Bone marrow (tissue), 2 donors: ENCODE data around the gene PCDHGC4.
A peak's percentile ranks its signal among the peaks of the same experiment; 100 is the strongest.

ENCODE experiments used
- DNase-seq, 2 donors: peaks; one replicate each; lab custom pipeline; 2025; lab: John Stamatoyannopoulos, UW

Gene PCDHGC4

GRCh38 chr5:141512911-141513626, 28.2 kb downstream of the PCDHGC4 start:
- peak in 1 of 2 donors; percentile 17 for DNase-seq

GRCh38 chr5:141513627-141514329, 28.9 kb downstream of the PCDHGC4 start:
- DNase-seq = peak in 1 of 2 donors; percentile 74

GRCh38 chr5:141514330-141515133, 29.7 kb downstream of the PCDHGC4 start:
- no peak for DNase-seq

- no peak for DNase-seq
Measured at GRCh38 chr5:141515141-141515540, 30.3 kb downstream of the PCDHGC4 start.

GRCh38 chr5:141515946-141516671, 31.3 kb downstream of the PCDHGC4 start:
- DNase-seq = no peak

- DNase-seq = no peak
Measured at GRCh38 chr5:141516672-141517025, 31.8 kb downstream of the PCDHGC4 start.

- DNase-seq = no peak
Measured at GRCh38 chr5:141517312-141517711, 32.5 kb downstream of the PCDHGC4 start.

GRCh38 chr5:141517880-141518617, 33.2 kb downstream of the PCDHGC4 start:
- no peak for DNase-seq

GRCh38 chr5:141518618-141519015, 33.8 kb downstream of the PCDHGC4 start:
- DNase-seq = no peak

GRCh38 chr5:141519605-141520565, 35.1 kb downstream of the PCDHGC4 start:
- no peak for DNase-seq

- DNase-seq = peak in 1 of 2 donors; percentile 65
Measured at GRCh38 chr5:141521244-141521781, 36.5 kb downstream of the PCDHGC4 start.

- no peak for DNase-seq
Measured at GRCh38 chr5:141522301-141522700, 37.5 kb downstream of the PCDHGC4 start.

GRCh38 chr5:141523991-141524390, 39.2 kb downstream of the PCDHGC4 start:
- no peak for DNase-seq

GRCh38 chr5:141524604-141525597, 40.1 kb downstream of the PCDHGC4 start:
- peak; percentile 25 to 47 for DNase-seq

GRCh38 chr5:141525653-141526052, 40.8 kb downstream of the PCDHGC4 start:
- DNase-seq = no peak

GRCh38 chr5:141527426-141527825, 42.6 kb downstream of the PCDHGC4 start:
- no peak for DNase-seq

GRCh38 chr5:141528291-141528984, 43.6 kb downstream of the PCDHGC4 start:
- DNase-seq = no peak

GRCh38 chr5:141529002-141529401, 44.2 kb downstream of the PCDHGC4 start:
- no peak for DNase-seq
